Upper lobe of left lung (tissue), 6 donors: ENCODE data around the gene HDAC2. TPM values are rescaled to one million over a fixed set of nuclear protein-coding genes. Genes with fewer than 3 reads are reported as not detected.

Experiments used
- ATAC-seq, 2 donors: fragments of 200-7000 bp; cut with Tn5 transposase; one replicate each; pipeline ENCODE4 v1.9.1; 2022; ENCODE audit warnings: mild to moderate bottlenecking in 2 of 2, moderate library complexity in 2 of 2; ENCODE audit not compliant: low FRiP score in 2 of 2
- DNase-seq, 2 donors: peaks; one replicate each; pipeline ENCODE4 v3.0.0-alpha.2; 2019 to 2020
- H3K27ac ChIP-seq, 4 donors: fragments of 200-600 bp; sonication (generic); one replicate each; pipeline ENCODE4 v1.5.1; 2016 to 2019
- H3K27me3 ChIP-seq, 4 donors: fragments of 200-600 bp; sonication (generic); one replicate each; pipeline ENCODE4 v1.5.1; 2017 to 2019
- H3K36me3 ChIP-seq, 4 donors: fragments of 200-600 bp; sonication (generic); one replicate each; pipeline ENCODE4 v1.5.1; 2016 to 2019
- H3K4me1 ChIP-seq, 4 donors: fragments of 200-600 bp; sonication (generic); one replicate each; pipeline ENCODE4 v1.5.1; 2018 to 2019
- H3K4me3 ChIP-seq, 4 donors: fragments of 200-600 bp; sonication (generic); one replicate each; pipeline ENCODE4 v1.5.1; 2017 to 2019; ENCODE audit warnings: mild to moderate bottlenecking in 2 of 4, moderate library complexity in 1 of 4
- H3K9me3 ChIP-seq, 4 donors: fragments of 200-600 bp; sonication (generic); one replicate each; pipeline ENCODE4 v1.5.1; 2018 to 2019
- CTCF ChIP-seq, 6 experiments: fragments of 450-650 bp in 4 of 6; fragments of 200-600 bp in 2 of 6; sonication (generic) in 2 of 6; IDR thresholded peaks; one replicate each; pipeline ENCODE4 v1.5.1; 2016 to 2019; ENCODE audit warnings: antibody characterized with exemption in 6 of 6
- EP300 ChIP-seq, 4 donors: sonication (generic); formaldehyde crosslinking; IDR thresholded peaks; one replicate each; pipeline ENCODE4 v1.5.1; 2017; ENCODE audit warnings: antibody characterized with exemption in 4 of 4, control low read depth in 2 of 4
- POLR2A ChIP-seq, 4 donors: fragments of 450-650 bp; IDR thresholded peaks; one replicate each; pipeline ENCODE4 v1.5.1; 2016 to 2017; ENCODE audit warnings: antibody characterized with exemption in 4 of 4, mild to moderate bottlenecking in 2 of 4
- POLR2AphosphoS5 ChIP-seq, 2 donors: sonication (generic); formaldehyde crosslinking; IDR thresholded peaks; one replicate each; pipeline ENCODE4 v1.5.1; 2017; ENCODE audit warnings: antibody characterized with exemption in 2 of 2
- WGBS, 2 donors: methylation state at CpG; one replicate each; pipeline ENCODE4 v1.1.5; 2017 to 2018; 5-methylcytosine and 5-hydroxymethylcytosine counted together
- total RNA-seq, 6 donors: library from RNA; depleted of rRNA in 4 of 6; stranded (reverse); fragments of >200 nt in 4 of 6; gene quantifications; one replicate each; pipeline versions ENCODE4 v1.1.0 to v1.2.1, GENCODE V29; 2016 to 2021
- donor health status: DM: no; HTN: no; CAD: no; lungs with moderate emphysema.
- donor health status: DM: no; HTN: yes; CAD: no; lungs with severe emphysema.

Gene HDAC2
- total RNA-seq, 6 donors from 2014 or later, result 19.9 to 125 (median 44.0) TPM

- no peaks in the 10 kb centered on the region for H3K9me3 ChIP-seq
- H3K36me3 ChIP-seq, result no peaks in the 10 kb centered on the region
- no peak for ATAC-seq
- TF ChIP-seq EP300 (IDR thresholded peaks at IDR 0.05) (no peak), CTCF (IDR thresholded peaks at IDR 0.05) (no peak), POLR2AphosphoS5 (IDR thresholded peaks at IDR 0.05) (no peak), POLR2A (IDR thresholded peaks at IDR 0.05) (no peak)
- H3K4me3 ChIP-seq, result no peak overlapping the region
- H3K27me3 ChIP-seq, result no peaks in the 10 kb centered on the region
- H3K27ac ChIP-seq, result no peak overlapping the region
- DNase-seq, result no peak
- WGBS, 2 donors, result 63 to 67% methylated on average over 6 of the region's 6 CpGs
- H3K4me1 ChIP-seq, result peaks cover 10 to 37% (median 25%) of the 10 kb centered on the region in 4 donors
Measured at GRCh38 chr6:113968472-113968871, 2.5 kb downstream of the HDAC2 start.

- DNase-seq (no peak), ATAC-seq (no peak)
- H3K9me3 ChIP-seq, result no peaks in the 10 kb centered on the region
- no peaks in the 10 kb centered on the region for H3K27me3 ChIP-seq
- no peaks in the 10 kb centered on the region for H3K36me3 ChIP-seq
- 53 to 57% methylated on average over 3 of the region's 3 CpGs for WGBS, 2 donors
- H3K4me1 ChIP-seq, result peaks cover 10 to 37% (median 25%) of the 10 kb centered on the region in 4 donors
- H3K4me3 ChIP-seq, result no peak overlapping the region
- TF ChIP-seq CTCF (IDR thresholded peaks at IDR 0.05) (no peak), EP300 (IDR thresholded peaks at IDR 0.05) (no peak), POLR2AphosphoS5 (IDR thresholded peaks at IDR 0.05) (no peak), POLR2A (IDR thresholded peaks at IDR 0.05) (no peak)
- H3K27ac ChIP-seq, result no peak overlapping the region
Measured at GRCh38 chr6:113967777-113968176, 3.2 kb downstream of the HDAC2 start.

- TF ChIP-seq EP300 (IDR thresholded peaks at IDR 0.05) (no peak), CTCF (IDR thresholded peaks at IDR 0.05) (no peak), POLR2A (IDR thresholded peaks at IDR 0.05) (no peak)
- no peaks in the 10 kb centered on the region for H3K27me3 ChIP-seq
- H3K9me3 ChIP-seq, result no peaks in the 10 kb centered on the region
- DNase-seq (no peak), ATAC-seq (no peak)
- H3K4me3 ChIP-seq, result no peak overlapping the region
- H3K4me1 ChIP-seq, result peaks cover 0 to 9% (median 2%) of the 10 kb centered on the region in 4 donors
- no peak overlapping the region for H3K27ac ChIP-seq
- peaks cover 0 to 10% (median 0%) of the 10 kb centered on the region in 4 donors for H3K36me3 ChIP-seq
- WGBS, 2 donors, result 71 to 83% methylated on average over 2 of the region's 2 CpGs
Measured at GRCh38 chr6:113960795-113961194, 10.2 kb downstream of the HDAC2 start.

- Histone ChIP-seq H3K27me3 (no peaks in the 10 kb centered on the region), H3K27ac (no peak overlapping the region), H3K9me3 (no peaks in the 10 kb centered on the region), H3K4me1 (peaks cover 0 to 9% (median 2%) of the 10 kb centered on the region in 4 donors), H3K4me3 (no peak overlapping the region), H3K36me3 (peaks cover 0 to 24% (median 0%) of the 10 kb centered on the region in 4 donors)
- ATAC-seq, result no peak
- 61 to 74% methylated on average over 1 of the region's 1 CpG for WGBS, 2 donors
- no peak for DNase-seq
- TF ChIP-seq POLR2A (IDR thresholded peaks at IDR 0.05) (no peak), POLR2AphosphoS5 (IDR thresholded peaks at IDR 0.05) (no peak), CTCF (IDR thresholded peaks at IDR 0.05) (no peak), EP300 (IDR thresholded peaks at IDR 0.05) (no peak)
Measured at GRCh38 chr6:113959235-113959634, 11.7 kb downstream of the HDAC2 start.

- Histone ChIP-seq H3K4me3 (no peak overlapping the region), H3K27me3 (no peaks in the 10 kb centered on the region), H3K36me3 (peaks cover 0 to 38% (median 2%) of the 10 kb centered on the region in 4 donors), H3K27ac (no peak overlapping the region), H3K4me1 (no peaks in the 10 kb centered on the region), H3K9me3 (no peaks in the 10 kb centered on the region)
- no peak for TF ChIP-seq POLR2A (IDR thresholded peaks at IDR 0.05)
- no peak for TF ChIP-seq CTCF (IDR thresholded peaks at IDR 0.05)
- TF ChIP-seq POLR2AphosphoS5 (IDR thresholded peaks at IDR 0.05), result no peak
- TF ChIP-seq EP300 (IDR thresholded peaks at IDR 0.05), result no peak
- 93 to 94% methylated on average over 1 of the region's 1 CpG for WGBS, 2 donors
- DNase-seq (no peak), ATAC-seq (no peak)
Measured at GRCh38 chr6:113954653-113955052, 16.3 kb downstream of the HDAC2 start.
